HG03575 (cell line): Measurements from ENCODE around the gene CCNC.

Experiments used
- ATAC-seq: cut with Tn5 transposase; IDR thresholded peaks from one replicate; pipeline ENCODE4 v1.9.1; 2021; ENCODE audit not compliant: unreplicated experiment, insufficient number of reproducible peaks, low FRiP score; ENCODE audit errors: extremely low read depth

CCNC gene

DNA sequence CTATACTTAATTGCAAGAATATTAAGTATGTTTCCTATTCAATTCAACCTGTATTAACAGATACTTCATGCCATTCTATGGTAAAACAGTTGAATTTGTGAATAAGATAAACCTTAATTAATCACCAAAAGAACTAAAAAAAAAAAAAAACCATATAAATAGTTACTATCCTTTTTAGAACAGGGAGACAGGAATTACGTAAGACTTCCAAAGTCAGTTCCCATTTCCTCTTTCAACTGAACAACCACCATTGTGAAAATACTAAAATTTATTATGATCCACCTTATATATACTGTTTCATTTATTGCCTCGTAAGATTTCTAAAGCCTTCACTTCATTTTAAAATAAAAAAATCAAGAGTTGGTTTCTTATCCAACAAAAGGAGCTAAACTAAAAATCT lies 9.4 kb downstream of the CCNC start:
- no peak for ATAC-seq

DNA sequence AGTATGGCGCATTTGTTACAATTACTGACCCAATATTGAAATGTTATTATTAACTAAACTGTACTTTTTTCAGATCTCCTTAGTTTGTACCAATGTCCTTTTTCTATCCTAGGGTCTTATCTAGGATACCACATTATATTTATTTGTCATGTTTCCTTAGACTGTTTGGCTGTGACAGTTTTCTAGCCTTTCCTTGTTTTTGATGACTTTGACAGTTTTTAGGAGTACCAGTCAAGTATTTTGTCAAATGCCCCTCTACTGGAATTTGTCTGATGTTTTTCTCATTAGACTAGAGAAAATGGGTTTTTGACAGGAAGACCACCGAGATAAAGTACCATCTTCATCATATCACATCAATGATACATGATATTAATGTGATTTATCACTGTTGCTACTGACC lies 14.6 kb downstream of the CCNC start:
- no peak for ATAC-seq

GRCh38 chr6:99550046-99550748 lies 18.3 kb downstream of the CCNC start:
- no peak for ATAC-seq

GRCh38 chr6:99548706-99549105 lies 19.8 kb downstream of the CCNC start:
- no peak for ATAC-seq

GRCh38 chr6:99547526-99547925 lies 20.9 kb downstream of the CCNC start:
- no peak for ATAC-seq

GRCh38 chr6:99545442-99545841 lies 23.0 kb downstream of the CCNC start:
- ATAC-seq, result no peak

DNA sequence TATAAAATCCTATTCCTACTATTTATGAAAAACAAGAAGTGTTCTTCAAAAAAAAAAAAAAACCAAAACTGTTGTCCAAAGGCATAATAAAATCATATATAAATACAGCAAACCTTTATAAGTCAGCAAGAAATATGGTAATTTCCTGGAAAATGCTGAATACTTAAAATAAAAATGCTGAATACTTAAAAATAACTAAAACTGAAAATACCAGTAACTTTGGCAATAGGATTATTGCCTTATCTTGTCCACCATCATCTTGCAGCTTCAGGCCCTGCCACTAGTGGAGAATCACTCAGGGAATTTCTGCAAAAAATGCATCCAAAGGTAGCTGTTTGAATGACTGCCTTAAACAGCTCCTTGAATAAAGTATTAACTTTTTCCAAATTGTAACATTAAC lies 24.5 kb downstream of the CCNC start:
- no peak for ATAC-seq

DNA sequence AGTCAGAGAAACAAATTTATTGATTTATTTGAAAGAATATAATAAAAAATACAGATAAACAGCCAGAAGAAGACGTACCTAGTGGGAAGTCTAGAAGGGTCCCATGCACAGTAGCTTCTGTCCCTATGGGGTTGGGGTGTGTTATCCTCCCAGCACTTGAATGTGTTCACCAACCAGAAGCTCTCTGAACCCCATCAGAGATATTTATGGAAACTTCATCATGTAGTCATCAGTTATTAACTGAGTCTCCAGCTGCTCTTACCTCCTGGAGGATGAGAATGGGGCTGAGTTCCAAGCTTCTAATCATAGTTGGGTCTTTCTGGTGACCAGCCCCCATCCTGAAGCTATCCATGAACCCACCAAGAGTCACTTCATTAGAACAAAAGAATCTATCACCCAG lies 37.8 kb downstream of the CCNC start:
- ATAC-seq, result no peak

DNA sequence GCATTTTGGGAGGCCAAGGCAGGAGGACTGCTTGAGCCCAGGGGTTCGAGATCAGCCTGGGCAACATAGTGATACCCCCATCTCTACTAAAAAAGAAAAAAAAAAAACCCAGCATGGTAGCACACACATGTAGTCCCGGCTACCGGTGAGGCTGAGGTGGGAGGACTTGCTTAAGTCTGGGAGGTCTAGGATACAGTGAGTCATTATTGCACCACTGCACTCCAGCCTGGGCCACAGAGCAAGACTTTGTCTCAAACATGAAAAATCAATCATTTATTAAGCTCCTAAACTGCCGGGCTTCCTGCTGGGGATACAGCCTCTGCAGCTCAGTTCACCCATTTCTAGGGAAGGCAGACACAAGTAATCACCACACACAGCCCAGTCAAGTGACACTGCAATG lies 45.9 kb downstream of the CCNC start:
- no peak for ATAC-seq

- ATAC-seq, result no peak
Measured at GRCh38 chr6:99521633-99522151, 46.8 kb downstream of the CCNC start.

- peak; percentile 79 for ATAC-seq
Measured at GRCh38 chr6:99520855-99521632, 47.4 kb downstream of the CCNC start.

GRCh38 chr6:99519446-99519845 lies 49.0 kb downstream of the CCNC start:
- ATAC-seq, result no peak

DNA sequence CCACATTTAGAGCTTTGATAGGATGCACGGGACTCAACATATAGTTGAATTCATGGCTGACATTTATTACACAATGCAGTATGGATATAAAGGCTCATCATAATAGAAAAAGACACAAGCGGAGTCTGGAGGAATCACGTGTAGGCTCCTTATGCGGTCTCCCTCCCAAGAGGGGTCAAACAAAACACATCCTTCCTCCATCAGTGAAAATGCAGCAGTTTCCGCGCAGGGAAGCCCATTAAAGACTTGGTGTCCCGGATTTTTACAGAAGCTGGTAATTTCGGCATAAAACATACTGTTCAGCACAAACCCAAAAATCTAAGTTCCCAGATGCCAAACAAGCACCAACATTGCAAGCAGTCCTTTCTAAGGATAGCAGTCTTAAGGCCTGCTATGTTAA lies 54.4 kb downstream of the CCNC start:
- no peak for ATAC-seq

DNA sequence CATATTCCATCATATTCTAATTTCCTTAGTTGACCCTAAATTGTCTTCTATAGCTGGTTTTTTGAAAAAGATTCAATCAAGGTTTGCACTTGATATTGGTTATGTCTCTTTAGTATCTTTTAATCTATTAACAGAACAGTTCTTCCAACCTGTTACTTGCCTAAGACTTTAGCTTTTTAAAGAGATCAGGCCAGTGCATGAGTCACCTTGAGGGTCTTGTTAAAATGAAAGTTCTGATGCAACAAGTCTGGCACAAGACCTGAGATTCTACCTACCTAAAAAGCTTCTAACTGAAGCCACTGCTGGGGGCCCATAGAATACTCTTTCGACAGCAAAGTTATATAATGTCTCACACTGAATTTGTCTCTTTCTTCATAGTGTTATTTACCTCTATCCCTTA lies 56.4 kb downstream of the CCNC start:
- no peak for ATAC-seq

GRCh38 chr6:99507648-99508047 lies 60.8 kb downstream of the CCNC start:
- no peak for ATAC-seq

DNA sequence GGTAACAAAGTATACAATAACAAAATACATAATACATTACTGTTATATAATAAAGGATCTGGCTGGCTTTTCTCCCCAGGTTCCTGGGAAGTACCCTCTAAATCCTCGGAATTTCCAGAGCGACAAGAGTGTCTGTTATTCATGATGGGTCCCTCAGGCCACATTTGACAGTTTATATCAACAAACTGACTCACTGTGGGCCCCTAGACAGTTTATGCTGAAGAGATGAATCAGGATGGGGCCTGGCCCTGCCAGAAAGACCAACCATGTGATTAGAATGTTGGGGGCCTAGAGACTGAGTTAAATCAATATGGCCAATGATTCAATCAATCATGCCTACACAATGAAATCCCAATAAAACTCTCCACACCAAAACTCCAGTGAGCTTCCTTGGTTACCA lies 66.7 kb downstream of the CCNC start:
- no peak for ATAC-seq

- ATAC-seq, result no peak
Measured at GRCh38 chr6:99498421-99498820, 70.0 kb downstream of the CCNC start.

DNA sequence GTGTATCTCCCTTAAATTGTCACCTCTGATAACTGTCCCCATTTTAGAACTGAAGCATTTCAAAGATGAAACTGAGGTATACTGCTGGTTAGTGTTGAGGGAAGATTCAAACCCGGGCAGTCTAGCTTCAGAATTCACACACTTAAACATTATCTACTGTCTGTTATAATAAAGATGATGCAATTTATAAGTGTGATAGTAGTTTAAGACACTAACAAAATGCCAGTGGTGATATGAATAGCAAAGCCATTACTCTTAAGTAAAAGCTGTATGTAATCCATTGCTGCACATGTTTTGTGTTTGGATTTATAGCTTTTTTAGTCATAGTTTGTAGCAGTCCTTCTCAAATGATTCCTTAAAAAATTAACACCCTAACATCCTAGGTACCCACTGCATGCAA lies 73.0 kb downstream of the CCNC start:
- no peak for ATAC-seq
